Colonic mucosa (tissue), 4 donors: ENCODE measurements around the gene SLC27A1. TPM values are rescaled to one million over a fixed set of nuclear protein-coding genes. Genes with fewer than 3 reads are reported as not detected.

Source experiments
- DNase-seq: peaks from one replicate; pipeline ENCODE4 v3.0.0-alpha.2; 2020
- H3K27ac ChIP-seq: fragments of 200-600 bp; one replicate; pipeline ENCODE4 v1.8.0; 2021
- H3K27me3 ChIP-seq: fragments of 200-600 bp; one replicate; pipeline ENCODE4 v1.8.0; 2021
- H3K36me3 ChIP-seq: fragments of 200-600 bp; one replicate; pipeline ENCODE4 v1.8.0; 2021
- H3K4me1 ChIP-seq: fragments of 200-600 bp; one replicate; pipeline ENCODE4 v1.8.0; 2021; ENCODE audit warnings: mild to moderate bottlenecking
- H3K4me3 ChIP-seq: fragments of 200-600 bp; one replicate; pipeline ENCODE4 v1.8.0; 2021
- H3K9ac ChIP-seq, 2 donors: one replicate each; pipeline ENCODE4 v1.7.0; 2013; ENCODE audit warnings: control low read depth in 2 of 2, low read depth in 2 of 2, low read length in 2 of 2
- H3K9me3 ChIP-seq: fragments of 200-600 bp; one replicate; pipeline ENCODE4 v1.8.0; 2021
- CTCF ChIP-seq: fragments of 200-600 bp; IDR thresholded peaks from one replicate; pipeline ENCODE4 v1.8.0; 2022; ENCODE audit warnings: antibody characterized with exemption, mild to moderate bottlenecking
- intact Hi-C: fragments of 100-400 bp; cut with DNase I; formaldehyde crosslinking; loops from one replicate; pipeline ENCODE4 v1.14.1; 2022
- total RNA-seq, 2 donors: library from RNA; stranded (reverse); fragmentation: NEBNext Ultra II Directional in 1 of 2; extraction: Animal tissue kit (Norgen Biotek cat#: 25700) in 1 of 2; gene quantifications; one replicate each; pipeline ENCODE4 v1.2.1, GENCODE V29; 2021
- donor health status: healthy.
- donor health status: DM: no; HTN: no; CAD: no.
- donor health status: DM: no; HTN: no; CAD: no.

Gene SLC27A1
- total RNA-seq, 2 donors from 2014 or later: 4.2 to 5.1 TPM

DNA sequence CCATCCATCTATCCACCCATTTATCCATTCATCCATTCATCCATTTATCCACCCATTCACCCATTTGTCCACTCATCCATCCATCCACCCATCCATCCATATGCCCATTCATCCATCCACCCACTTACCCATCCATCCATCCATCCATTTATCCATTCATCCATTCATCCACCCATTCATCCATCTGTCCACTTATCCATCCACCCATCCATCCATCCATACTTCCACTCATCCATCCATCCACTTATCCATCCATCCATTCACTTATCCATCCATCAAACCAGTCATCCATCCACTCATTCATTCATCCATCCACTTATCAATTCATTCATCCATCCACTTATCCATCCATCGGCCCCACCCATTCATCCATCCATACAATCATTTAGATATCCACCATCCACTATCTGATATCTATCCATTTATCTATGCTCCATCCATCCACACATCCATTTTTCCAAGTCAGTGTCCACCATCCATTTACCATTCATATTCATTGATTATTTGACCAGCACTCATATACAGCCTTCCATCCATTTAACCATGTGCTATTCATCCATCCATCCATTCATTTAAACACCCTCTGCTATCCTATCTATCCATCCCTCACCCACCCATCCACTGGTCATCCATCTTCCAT is 24.7 kb upstream of the SLC27A1 start:
- H3K4me3 ChIP-seq: no peak overlapping the region
- intact Hi-C loops: no loop called here
- no peak overlapping the region for H3K9ac ChIP-seq
- DNase-seq: no peak
- H3K27me3 ChIP-seq: peaks cover 12% of the 10 kb centered on the region
- no peaks in the 10 kb centered on the region for H3K36me3 ChIP-seq
- H3K4me1 ChIP-seq: no peaks in the 10 kb centered on the region
- no peak for TF ChIP-seq CTCF
- H3K27ac ChIP-seq: no peak overlapping the region
- no peaks in the 10 kb centered on the region for H3K9me3 ChIP-seq

DNA sequence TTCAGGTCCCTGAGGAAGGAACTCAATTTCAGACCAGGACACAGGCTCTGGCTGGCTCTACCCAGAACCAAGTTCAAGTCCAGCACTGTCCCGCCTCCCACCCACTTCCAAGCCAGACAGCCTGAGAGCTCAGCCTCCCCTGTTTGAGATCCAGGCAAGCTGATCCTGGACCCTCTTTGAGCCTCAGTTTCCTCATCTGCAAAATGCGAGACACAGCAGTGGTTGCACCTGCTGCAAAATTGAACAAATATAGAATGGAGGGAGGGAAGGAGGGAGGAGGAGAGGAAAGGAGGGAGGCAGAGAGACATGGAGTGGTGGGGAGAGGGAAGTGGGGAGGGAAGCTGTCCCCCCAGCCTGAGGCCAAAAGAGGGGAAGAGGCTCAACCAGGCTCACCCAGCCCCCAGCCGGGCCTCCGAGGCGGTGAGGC is 22.6 kb upstream of the SLC27A1 start:
- no peaks in the 10 kb centered on the region for H3K36me3 ChIP-seq
- H3K27me3 ChIP-seq: peaks cover 12% of the 10 kb centered on the region
- TF ChIP-seq CTCF: no peak
- no peak for DNase-seq
- no peaks in the 10 kb centered on the region for H3K4me1 ChIP-seq
- intact Hi-C loops: no loop called here
- no peak overlapping the region for H3K4me3 ChIP-seq
- H3K9me3 ChIP-seq: no peaks in the 10 kb centered on the region
- no peak overlapping the region for H3K27ac ChIP-seq
- peak overlapping the region in 1 of 2 donors; percentile 43 for H3K9ac ChIP-seq

- H3K27me3 ChIP-seq: peaks cover 12% of the 10 kb centered on the region
- H3K4me1 ChIP-seq: no peaks in the 10 kb centered on the region
- TF ChIP-seq CTCF: peak; percentile 24
- no peaks in the 10 kb centered on the region for H3K9me3 ChIP-seq
- H3K36me3 ChIP-seq: no peaks in the 10 kb centered on the region
- H3K9ac ChIP-seq: peak within 1 kb of the TSS in 1 of 2 donors; percentile 43
- no peak within 1 kb of the TSS for H3K27ac ChIP-seq
- H3K4me3 ChIP-seq: peak within 1 kb of the TSS; percentile 34
- peak; percentile 46 for DNase-seq
- intact Hi-C loops: no loop called here
Measured at GRCh38 chr19:17448131-17448967, 22.0 kb upstream of the SLC27A1 start, which contains the start of gene TMEM221. Gene TMEM221, minus strand, starts transcription at chr19:17448668. Its CDS starts 206 bp downstream, at chr19:17448462.

- intact Hi-C loops: no loop called here
- Histone ChIP-seq H3K36me3 (no peaks in the 10 kb centered on the region), H3K4me3 (no peak overlapping the region), H3K4me1 (no peaks in the 10 kb centered on the region), H3K9ac (no peak overlapping the region), H3K27ac (no peak overlapping the region), H3K27me3 (peaks cover 16% of the 10 kb centered on the region), H3K9me3 (no peaks in the 10 kb centered on the region)
- DNase-seq: no peak
- no peak for TF ChIP-seq CTCF
Measured at GRCh38 chr19:17450264-17451075, 19.9 kb upstream of the SLC27A1 start.

DNA sequence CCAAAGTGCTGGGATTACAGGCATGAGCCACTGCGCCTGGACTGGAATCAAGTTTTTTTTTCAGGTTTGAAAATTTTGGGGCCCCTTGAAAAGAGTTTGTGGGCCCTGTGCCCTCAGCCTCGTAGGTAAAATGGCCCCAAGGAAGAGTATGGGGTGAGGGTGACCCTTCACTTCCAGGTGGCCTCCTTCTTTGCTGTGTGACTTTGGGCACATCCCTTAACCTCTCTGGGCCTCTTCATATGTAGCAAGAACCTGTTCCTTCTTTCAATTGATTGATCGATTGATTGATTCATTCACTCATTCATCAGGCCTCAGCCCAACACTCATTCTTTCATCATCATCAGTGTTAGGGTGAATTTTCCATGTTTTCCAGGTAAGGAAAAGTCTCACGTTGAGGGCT is 18.5 kb upstream of the SLC27A1 start:
- H3K27me3 ChIP-seq: peaks cover 29% of the 10 kb centered on the region
- H3K27ac ChIP-seq: no peak overlapping the region

More for the DNA sequence above, 18.5 kb upstream of the SLC27A1 start:
- Histone ChIP-seq H3K9me3 (no peaks in the 10 kb centered on the region), H3K9ac (no peak overlapping the region), H3K4me1 (no peaks in the 10 kb centered on the region), H3K4me3 (no peak overlapping the region), H3K36me3 (no peaks in the 10 kb centered on the region)
- intact Hi-C loops: no loop called here
- TF ChIP-seq CTCF: no peak
- no peak for DNase-seq
